ENCODE data around the gene MMEL1. TPM values are rescaled to one million over a fixed set of nuclear protein-coding genes. Genes with fewer than 3 reads are reported as not detected.
"Not testable (repeated sequence)": the region's sequence is repeated elsewhere in the genome, so short reads cannot be mapped to it uniquely, and the experiment has no call there.

Gene MMEL1
- 10 to 100 TPM in 1 of 3 donors, 1 to 10 TPM in 1, not detected in 1; 9.2 to 12.7 TPM for total RNA-seq

- peaks cover 9 to 60% of the 10 kb centered on the region in 2 donors for H3K27me3 ChIP-seq
- intact Hi-C loops (cut with DNase I; ENCODE audit: low total_unique reads): no loop called here
These were observed at the start of gene MMEL1 for GRCh38 chr1:2632561-2633361. MMEL1 (minus strand) TSS chr1:2633016; CDS start chr1:2629484, 3,532 bp downstream.

DNA sequence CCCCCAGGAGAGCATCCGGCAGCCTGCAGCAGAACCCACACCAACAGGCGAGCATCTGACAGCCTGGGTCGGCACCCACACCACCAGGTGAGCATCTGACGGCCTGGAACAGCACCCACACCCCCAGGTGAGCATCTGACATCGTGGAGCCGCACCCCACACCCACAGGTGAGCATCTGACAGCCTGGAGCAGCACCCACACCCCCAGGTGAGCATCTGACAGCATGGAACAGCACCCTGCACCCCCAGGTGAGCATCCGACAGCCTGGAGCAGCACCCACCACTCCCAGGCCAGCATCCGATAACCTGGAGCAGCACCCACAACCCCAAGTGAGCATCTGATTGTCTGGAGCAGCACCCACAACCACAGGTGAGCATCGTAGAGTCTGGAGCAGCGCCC, 43.9 kb upstream of the MMEL1 start:
- H3K4me1 ChIP-seq; H3K9me3 ChIP-seq; H3K27me3 ChIP-seq; H3K27ac ChIP-seq; DNase-seq (ENCODE audit: low spot score in 2 of 2); H3K4me3 ChIP-seq; H3K36me3 ChIP-seq; intact Hi-C loops (cut with DNase I; ENCODE audit: low total_unique reads): not testable (repeated sequence)

More at GRCh38 chr1:2632561-2633361, at the start of gene MMEL1:
- no peak for DNase-seq (ENCODE audit: low spot score in 2 of 2)
- no peak within 1 kb of the TSS for H3K4me3 ChIP-seq
- TF ChIP-seq POLR2A (IDR thresholded peaks at IDR 0.05) (no peak), POLR2AphosphoS5 (IDR thresholded peaks at IDR 0.05) (no peak)
- TF ChIP-seq, protein P1, sequence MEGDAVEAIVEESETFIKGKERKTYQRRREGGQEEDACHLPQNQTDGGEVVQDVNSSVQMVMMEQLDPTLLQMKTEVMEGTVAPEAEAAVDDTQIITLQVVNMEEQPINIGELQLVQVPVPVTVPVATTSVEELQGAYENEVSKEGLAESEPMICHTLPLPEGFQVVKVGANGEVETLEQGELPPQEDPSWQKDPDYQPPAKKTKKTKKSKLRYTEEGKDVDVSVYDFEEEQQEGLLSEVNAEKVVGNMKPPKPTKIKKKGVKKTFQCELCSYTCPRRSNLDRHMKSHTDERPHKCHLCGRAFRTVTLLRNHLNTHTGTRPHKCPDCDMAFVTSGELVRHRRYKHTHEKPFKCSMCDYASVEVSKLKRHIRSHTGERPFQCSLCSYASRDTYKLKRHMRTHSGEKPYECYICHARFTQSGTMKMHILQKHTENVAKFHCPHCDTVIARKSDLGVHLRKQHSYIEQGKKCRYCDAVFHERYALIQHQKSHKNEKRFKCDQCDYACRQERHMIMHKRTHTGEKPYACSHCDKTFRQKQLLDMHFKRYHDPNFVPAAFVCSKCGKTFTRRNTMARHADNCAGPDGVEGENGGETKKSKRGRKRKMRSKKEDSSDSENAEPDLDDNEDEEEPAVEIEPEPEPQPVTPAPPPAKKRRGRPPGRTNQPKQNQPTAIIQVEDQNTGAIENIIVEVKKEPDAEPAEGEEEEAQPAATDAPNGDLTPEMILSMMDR (IDR thresholded peaks at IDR 0.05): no peak
- no peaks in the 10 kb centered on the region for H3K36me3 ChIP-seq
- peaks cover 0 to 7% of the 10 kb centered on the region in 2 donors for H3K4me1 ChIP-seq
- no peak within 1 kb of the TSS for H3K27ac ChIP-seq
- peaks cover 7 to 11% of the 10 kb centered on the region in 2 donors for H3K9me3 ChIP-seq

DNA sequence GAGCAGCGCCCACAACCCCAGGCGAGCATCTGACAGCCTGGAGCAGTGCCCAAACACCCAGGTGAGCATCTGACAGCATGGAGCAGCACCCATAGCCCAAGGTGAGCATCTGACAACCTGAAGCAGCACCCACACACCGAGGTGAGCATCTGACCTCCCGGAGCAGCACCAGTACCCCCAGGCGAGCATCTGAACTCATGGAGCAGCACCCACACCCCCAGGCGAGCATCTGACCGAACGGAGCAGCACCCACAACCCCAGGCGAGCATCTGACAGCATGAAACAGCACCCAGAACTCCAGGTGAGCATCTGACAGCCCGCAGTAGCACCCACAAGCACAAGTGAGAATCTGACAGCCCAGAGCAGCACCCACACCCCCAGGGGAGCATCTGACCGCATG, 38.8 kb upstream of the MMEL1 start:
- H3K9me3 ChIP-seq; H3K36me3 ChIP-seq; H3K27ac ChIP-seq; H3K4me3 ChIP-seq; intact Hi-C loops (cut with DNase I; ENCODE audit: low total_unique reads); H3K4me1 ChIP-seq; H3K27me3 ChIP-seq: not testable (repeated sequence)
- peak in 1 of 2 donors; percentile 56 for DNase-seq (ENCODE audit: low spot score in 2 of 2)

DNA sequence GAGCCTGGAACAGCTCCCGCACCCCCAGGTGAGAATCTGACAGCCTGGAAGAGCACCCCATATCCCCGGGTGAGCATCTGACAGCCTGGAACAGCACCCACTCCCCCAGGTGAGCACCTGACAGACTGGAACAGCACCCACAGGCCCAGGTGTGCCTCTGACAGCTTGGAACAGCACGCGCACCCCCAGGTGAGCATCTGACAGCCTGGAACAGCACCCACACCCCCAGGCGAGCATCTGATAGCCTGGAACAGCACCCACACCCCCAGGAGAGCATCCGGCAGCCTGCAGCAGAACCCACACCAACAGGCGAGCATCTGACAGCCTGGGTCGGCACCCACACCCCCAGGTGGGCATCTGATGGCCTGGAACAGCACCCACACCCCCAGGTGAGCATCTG, 27.0 kb upstream of the MMEL1 start:
- H3K27ac ChIP-seq; H3K4me3 ChIP-seq; intact Hi-C loops (cut with DNase I; ENCODE audit: low total_unique reads); H3K9me3 ChIP-seq; H3K36me3 ChIP-seq; H3K4me1 ChIP-seq: not testable (repeated sequence)
- peak in 1 of 2 donors; percentile 60 for DNase-seq (ENCODE audit: low spot score in 2 of 2)
- peaks cover 0 to 12% of the 10 kb centered on the region in 2 donors for H3K27me3 ChIP-seq

DNA sequence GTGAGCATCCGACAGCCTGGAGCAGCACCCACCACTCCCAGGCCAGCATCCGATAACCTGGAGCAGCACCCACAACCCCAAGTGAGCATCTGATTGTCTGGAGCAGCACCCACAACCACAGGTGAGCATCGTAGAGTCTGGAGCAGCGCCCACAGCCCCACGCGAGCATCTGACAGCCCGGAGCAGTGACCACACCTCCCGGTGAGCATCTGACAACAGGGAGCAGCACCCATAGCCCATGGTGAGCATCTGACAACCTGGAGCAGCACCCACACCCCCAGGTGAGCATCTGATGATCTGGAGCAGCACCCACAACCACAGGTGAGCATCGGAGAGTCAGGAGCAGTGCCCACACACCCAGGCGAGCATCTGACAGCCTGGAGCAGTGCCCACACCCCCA, 25.1 kb upstream of the MMEL1 start:
- Histone ChIP-seq H3K9me3 (peaks cover 8 to 16% of the 10 kb centered on the region in 2 donors), H3K27me3 (peaks cover 5 to 30% of the 10 kb centered on the region in 2 donors)
- H3K4me1 ChIP-seq; H3K27ac ChIP-seq; H3K36me3 ChIP-seq; H3K4me3 ChIP-seq; intact Hi-C loops (cut with DNase I; ENCODE audit: low total_unique reads): not testable (repeated sequence)
- DNase-seq (ENCODE audit: low spot score in 2 of 2): peak in 1 of 2 donors; percentile 50

DNA sequence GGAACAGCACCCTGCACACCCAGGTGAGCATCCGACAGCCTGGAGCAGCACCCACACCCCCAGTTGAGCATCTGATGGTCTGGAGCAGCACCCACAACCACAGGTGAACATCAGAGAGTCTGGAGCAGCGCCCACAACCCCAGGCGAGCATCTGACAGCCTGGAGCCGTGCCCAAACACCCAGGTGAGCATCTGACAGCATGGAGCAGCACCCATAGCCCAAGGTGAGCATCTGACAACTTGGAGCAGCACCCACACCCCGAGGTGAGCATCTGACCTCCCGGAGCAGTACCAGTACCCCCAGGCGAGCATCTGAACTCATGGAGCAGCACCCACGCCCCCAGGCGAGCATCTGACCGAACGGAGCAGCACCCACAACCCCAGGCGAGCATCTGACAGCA, 24.3 kb upstream of the MMEL1 start:
- DNase-seq (ENCODE audit: low spot score in 2 of 2): peak; percentile 63 to 66
- not testable (repeated sequence) for H3K27ac ChIP-seq

DNA sequence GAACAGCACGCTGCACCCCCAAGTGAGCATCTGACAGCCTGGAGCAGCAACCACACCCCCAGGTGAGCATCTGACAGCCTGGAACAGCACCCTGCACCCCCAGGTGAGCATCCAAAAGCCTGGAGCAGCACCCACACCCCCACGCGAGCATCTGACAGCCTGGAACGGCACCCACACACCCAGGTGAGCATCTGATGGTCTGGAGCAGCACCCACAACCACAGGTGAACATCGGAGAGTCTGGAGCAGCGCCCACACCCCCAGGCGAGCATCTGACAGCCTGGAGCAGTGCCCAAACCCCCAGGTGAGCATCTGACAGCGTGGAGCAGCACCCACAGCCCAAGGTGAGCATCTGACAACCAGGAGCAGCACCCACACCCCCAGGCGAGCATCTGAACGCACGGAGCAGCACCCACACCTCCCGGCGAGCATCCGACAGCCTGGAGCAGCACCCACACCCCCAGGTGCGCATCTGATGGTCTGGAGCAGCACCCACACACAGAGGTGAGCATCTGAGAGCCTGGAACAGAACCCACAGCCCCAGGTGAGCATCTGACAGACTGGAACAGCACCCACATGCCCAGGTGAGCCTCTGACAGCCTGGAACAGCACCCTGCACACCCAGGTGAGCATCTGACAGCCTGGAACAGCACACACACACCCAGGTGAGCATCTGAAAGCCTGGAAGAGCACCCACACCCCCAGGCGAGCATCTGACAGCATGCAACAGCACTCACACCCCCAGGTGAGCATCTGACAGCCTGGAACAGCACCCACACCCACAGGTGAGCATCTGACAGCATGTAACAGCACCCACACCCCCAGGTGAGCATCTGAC, 23.0 kb upstream of the MMEL1 start:
- peak in 1 of 2 donors; percentile 71 for DNase-seq (ENCODE audit: low spot score in 2 of 2)
- H3K4me3 ChIP-seq; intact Hi-C loops (cut with DNase I; ENCODE audit: low total_unique reads); H3K36me3 ChIP-seq; H3K27ac ChIP-seq; H3K4me1 ChIP-seq: not testable (repeated sequence)
- peaks cover 8 to 17% of the 10 kb centered on the region in 2 donors for H3K9me3 ChIP-seq
- H3K27me3 ChIP-seq: peaks cover 5 to 38% of the 10 kb centered on the region in 2 donors

More for the DNA sequence above, 24.3 kb upstream of the MMEL1 start:
- H3K27me3 ChIP-seq: peaks cover 5 to 34% of the 10 kb centered on the region in 2 donors
- H3K4me3 ChIP-seq; H3K4me1 ChIP-seq; intact Hi-C loops (cut with DNase I; ENCODE audit: low total_unique reads); H3K36me3 ChIP-seq: not testable (repeated sequence)
- H3K9me3 ChIP-seq: peaks cover 8 to 17% of the 10 kb centered on the region in 2 donors

DNA sequence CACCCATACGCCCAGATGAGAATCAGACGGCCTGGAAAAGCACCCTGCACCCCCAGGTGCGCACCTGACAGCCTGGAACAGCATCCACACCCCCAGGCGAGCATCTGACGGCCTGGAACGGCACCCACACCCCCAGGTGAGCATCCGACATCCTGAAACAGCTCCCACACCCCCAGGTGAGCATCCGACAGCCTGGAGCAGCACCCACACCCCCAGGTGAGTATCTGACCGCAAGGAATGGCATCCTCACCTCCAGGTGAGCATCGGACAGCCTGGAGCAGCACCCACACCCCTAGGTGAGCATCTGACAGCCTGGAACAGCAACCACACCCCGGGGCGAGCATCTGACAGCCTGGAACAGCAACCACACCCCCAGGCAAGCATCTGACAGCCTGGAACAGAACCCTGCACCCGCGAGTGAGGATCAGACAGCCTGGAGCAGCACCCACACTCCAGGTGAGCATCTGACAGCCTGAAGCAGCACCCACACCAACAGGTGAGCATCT, 21.7 kb upstream of the MMEL1 start:
- intact Hi-C loops (cut with DNase I; ENCODE audit: low total_unique reads); H3K4me3 ChIP-seq; DNase-seq (ENCODE audit: low spot score in 2 of 2); H3K4me1 ChIP-seq; H3K27ac ChIP-seq; H3K36me3 ChIP-seq: not testable (repeated sequence)
- H3K9me3 ChIP-seq: peaks cover 8 to 17% of the 10 kb centered on the region in 2 donors
- peaks cover 5 to 41% of the 10 kb centered on the region in 2 donors for H3K27me3 ChIP-seq

DNA sequence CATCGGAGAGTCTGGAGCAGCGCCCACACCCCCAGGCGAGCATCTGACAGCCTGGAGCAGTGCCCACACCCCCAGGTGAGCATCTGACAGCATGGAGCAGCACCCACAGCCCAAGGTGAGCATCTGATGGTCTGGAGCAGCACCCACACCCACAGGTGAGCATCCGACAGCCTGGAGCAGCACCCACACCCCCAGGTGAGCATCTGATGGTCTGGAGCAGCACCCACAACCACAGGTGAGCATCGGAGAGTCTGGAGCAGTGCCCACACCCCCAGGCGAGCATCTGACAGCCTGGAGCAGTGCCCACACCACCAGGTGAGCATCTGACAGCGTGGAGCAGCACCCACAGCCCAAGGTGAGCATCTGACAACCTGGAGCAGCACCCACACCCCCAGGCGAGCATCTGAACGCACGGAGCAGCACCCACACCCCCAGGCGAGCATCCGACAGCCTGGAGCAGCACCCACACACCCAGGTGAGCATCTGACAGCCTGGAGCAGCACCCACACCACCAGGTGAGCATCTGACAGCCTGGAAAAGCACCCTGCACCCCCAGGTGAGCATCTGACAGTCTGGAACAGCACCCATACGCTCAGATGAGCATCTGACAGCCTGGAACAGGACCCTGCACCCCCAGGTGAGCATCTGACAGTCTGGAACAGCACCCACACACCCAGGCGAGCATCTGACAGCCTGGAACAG, 21.1 kb upstream of the MMEL1 start:
- Histone ChIP-seq H3K9me3 (peaks cover 9 to 17% of the 10 kb centered on the region in 2 donors), H3K27me3 (peaks cover 5 to 41% of the 10 kb centered on the region in 2 donors)
- H3K4me3 ChIP-seq; intact Hi-C loops (cut with DNase I; ENCODE audit: low total_unique reads); H3K4me1 ChIP-seq; H3K36me3 ChIP-seq; H3K27ac ChIP-seq: not testable (repeated sequence)
- peak in 1 of 2 donors; percentile 87 for DNase-seq (ENCODE audit: low spot score in 2 of 2)

DNA sequence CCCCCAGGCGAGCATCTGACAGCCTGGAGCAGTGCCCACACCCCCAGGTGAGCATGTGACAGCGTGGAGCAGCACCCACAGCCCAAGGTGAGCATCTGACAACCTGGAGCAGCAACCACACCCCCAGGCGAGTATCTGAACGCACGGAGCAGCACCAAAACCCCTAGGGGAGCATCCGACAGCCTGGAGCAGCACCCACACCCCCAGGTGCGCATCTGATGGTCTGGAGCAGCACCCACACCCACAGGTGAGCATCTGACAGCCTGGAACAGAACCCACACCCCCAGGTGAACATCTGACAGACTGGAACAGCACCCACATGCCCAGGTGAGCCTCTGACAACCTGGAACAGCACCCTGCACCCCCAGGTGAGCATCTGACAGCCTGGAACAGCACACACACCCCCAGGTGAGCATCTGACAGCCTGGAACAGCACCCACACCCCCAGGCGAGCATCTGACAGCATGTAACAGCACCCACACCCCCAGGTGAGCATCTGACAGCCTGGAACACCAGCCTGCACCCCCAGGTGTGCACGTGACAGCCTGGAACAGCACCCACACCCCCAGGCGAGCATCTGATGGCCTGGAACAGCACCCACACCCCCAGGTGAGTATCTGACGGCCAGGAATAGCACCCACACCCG, 20.2 kb upstream of the MMEL1 start:
- H3K27ac ChIP-seq; H3K36me3 ChIP-seq; DNase-seq (ENCODE audit: low spot score in 2 of 2); H3K4me1 ChIP-seq; H3K4me3 ChIP-seq; intact Hi-C loops (cut with DNase I; ENCODE audit: low total_unique reads): not testable (repeated sequence)
- peaks cover 16 to 23% of the 10 kb centered on the region in 2 donors for H3K9me3 ChIP-seq
- peaks cover 5 to 41% of the 10 kb centered on the region in 2 donors for H3K27me3 ChIP-seq
